ENCODE data around the gene EPHB1. TPM values are rescaled to one million over a fixed set of nuclear protein-coding genes. Genes with fewer than 3 reads are reported as not detected.

The EPHB1 gene
- total RNA-seq, 1 donor = 1.3 TPM

- TF ChIP-seq CTCF (IDR thresholded peaks at IDR 0.05; ENCODE audit: insufficient read depth, low read depth, low read length) = no peak
- no peak overlapping the region for H3K4me3 ChIP-seq (ENCODE audit: low read depth, low read length)
- DNase-seq (ENCODE audit: low read depth) = no peak
These were observed 103.2 kb downstream of the EPHB1 start for GRCh38 chr3:134898181-134898754.

GRCh38 chr3:134899786-134900185 is 104.7 kb downstream of the EPHB1 start:
- no peak overlapping the region for H3K4me3 ChIP-seq (ENCODE audit: low read depth, low read length)
- no peak for TF ChIP-seq CTCF (IDR thresholded peaks at IDR 0.05; ENCODE audit: insufficient read depth, low read depth, low read length)
- DNase-seq (ENCODE audit: low read depth) = no peak

- TF ChIP-seq CTCF (IDR thresholded peaks at IDR 0.05; ENCODE audit: insufficient read depth, low read depth, low read length) = no peak
- no peak for DNase-seq (ENCODE audit: low read depth)
- H3K4me3 ChIP-seq (ENCODE audit: low read depth, low read length) = no peak overlapping the region
These were observed 105.4 kb downstream of the EPHB1 start for GRCh38 chr3:134900482-134900881.

- H3K4me3 ChIP-seq (ENCODE audit: low read depth, low read length) = no peak overlapping the region
- no peak for TF ChIP-seq CTCF (IDR thresholded peaks at IDR 0.05; ENCODE audit: insufficient read depth, low read depth, low read length)
- no peak for DNase-seq (ENCODE audit: low read depth)
These were observed 106.4 kb downstream of the EPHB1 start for GRCh38 chr3:134901461-134901860.

- no peak overlapping the region for H3K4me3 ChIP-seq (ENCODE audit: low read depth, low read length)
- TF ChIP-seq CTCF (IDR thresholded peaks at IDR 0.05; ENCODE audit: insufficient read depth, low read depth, low read length) = no peak
- no peak for DNase-seq (ENCODE audit: low read depth)
These were observed 108.8 kb downstream of the EPHB1 start for GRCh38 chr3:134903837-134904236.

GRCh38 chr3:134904241-134904771 is 109.2 kb downstream of the EPHB1 start:
- no peak overlapping the region for H3K4me3 ChIP-seq (ENCODE audit: low read depth, low read length)
- DNase-seq (ENCODE audit: low read depth) = no peak
- no peak for TF ChIP-seq CTCF (IDR thresholded peaks at IDR 0.05; ENCODE audit: insufficient read depth, low read depth, low read length)
